ENCODE results near the gene BEST1.

DNA sequence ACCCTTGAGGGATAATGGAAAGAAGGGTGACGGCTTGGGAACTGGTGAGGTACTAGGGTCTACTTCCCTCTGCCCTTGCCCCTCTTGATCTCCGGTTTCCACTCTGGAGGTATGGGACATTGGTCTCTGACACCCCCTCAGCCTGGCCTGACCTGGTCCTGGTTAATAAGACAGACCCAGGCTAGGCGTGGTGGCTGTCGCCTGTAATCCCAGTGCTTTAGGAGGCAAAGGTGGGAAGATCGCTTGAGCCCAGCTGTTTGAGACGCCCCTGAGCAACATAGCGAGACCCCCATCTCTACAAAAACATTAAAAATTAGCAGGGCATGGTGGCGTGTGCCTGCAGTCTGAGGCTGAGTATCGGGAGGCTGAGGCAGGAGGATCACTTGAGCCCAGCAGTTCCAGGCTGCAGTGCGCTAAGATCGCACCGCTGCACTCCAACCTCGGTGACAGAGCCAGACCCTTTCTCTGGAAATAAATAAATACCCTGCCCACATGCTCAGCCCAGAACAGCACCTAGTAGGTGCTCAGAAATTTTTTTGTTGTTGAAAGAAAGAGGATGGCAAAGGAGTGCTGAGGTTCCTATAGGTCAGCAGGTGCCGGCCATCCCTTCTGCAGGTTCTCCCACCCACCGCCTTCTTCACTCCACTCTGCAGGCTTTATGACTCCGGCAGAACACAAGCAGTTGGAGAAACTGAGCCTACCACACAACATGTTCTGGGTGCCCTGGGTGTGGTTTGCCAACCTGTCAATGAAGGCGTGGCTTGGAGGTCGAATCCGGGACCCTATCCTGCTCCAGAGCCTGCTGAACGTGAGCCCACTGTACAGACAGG is 6.3 kb downstream of the BEST1 start:
- TF ChIP-seq POLR2A (IDR thresholded peaks at IDR 0.05; ENCODE audit: low read depth, low read length) (no peak), POLR2AphosphoS5 (IDR thresholded peaks at IDR 0.05; ENCODE audit: low read depth, low read length) (no peak), SPI1 (IDR thresholded peaks at IDR 0.05; ENCODE audit: low read depth, low read length) (no peak), PAX5 (IDR thresholded peaks at IDR 0.05; ENCODE audit: insufficient read depth, low read length, severe bottlenecking) (no peak), TAF1 (IDR thresholded peaks at IDR 0.05; ENCODE audit: low read depth, low read length) (no peak)
